Fibroblast of peridontal ligament (primary cell): ENCODE results near the gene HRK.

Source experiments
- DNase-seq: peaks from one replicate; pipeline ENCODE4 v3.0.0-alpha.2; 2010; ENCODE audit errors: extremely low read depth

HRK gene

GRCh38 chr12:116898669-116899068 lies 17.4 kb upstream of the HRK start:
- DNase-seq, result no peak

- no peak for DNase-seq
These were observed 16.2 kb upstream of the HRK start for GRCh38 chr12:116897476-116897875.

- DNase-seq, result no peak
These were observed 15.2 kb upstream of the HRK start for GRCh38 chr12:116896411-116896924.

GRCh38 chr12:116894913-116895312 lies 13.7 kb upstream of the HRK start:
- no peak for DNase-seq

- no peak for DNase-seq
These were observed 11.3 kb upstream of the HRK start for GRCh38 chr12:116892349-116893140.

GRCh38 chr12:116891019-116891418 lies 9.8 kb upstream of the HRK start:
- no peak for DNase-seq

- no peak for DNase-seq
These were observed 9.1 kb upstream of the HRK start for GRCh38 chr12:116890330-116890729.

GRCh38 chr12:116887897-116888296 lies 6.7 kb upstream of the HRK start:
- no peak for DNase-seq

- DNase-seq, result no peak
These were observed 6.0 kb upstream of the HRK start for GRCh38 chr12:116887244-116887643.

GRCh38 chr12:116885491-116885890 lies 4.2 kb upstream of the HRK start:
- no peak for DNase-seq

GRCh38 chr12:116884871-116885270 lies 3.6 kb upstream of the HRK start:
- DNase-seq, result no peak

GRCh38 chr12:116882742-116883141 lies 1.5 kb upstream of the HRK start:
- peak; percentile 36 for DNase-seq

- no peak for DNase-seq
These were observed 751 bp upstream of the HRK start for GRCh38 chr12:116881877-116882507.

GRCh38 chr12:116880817-116881324 lies 370 bp downstream of the HRK start:
- no peak for DNase-seq

- peak; percentile 31 for DNase-seq
These were observed 926 bp downstream of the HRK start for GRCh38 chr12:116880213-116880816.

GRCh38 chr12:116879509-116880212 lies 1.6 kb downstream of the HRK start:
- no peak for DNase-seq

- DNase-seq, result peak; percentile 13
These were observed 2.4 kb downstream of the HRK start for GRCh38 chr12:116878567-116879508.

- no peak for DNase-seq
These were observed 4.9 kb downstream of the HRK start for GRCh38 chr12:116876151-116876869.

- no peak for DNase-seq
These were observed 6.8 kb downstream of the HRK start for GRCh38 chr12:116874324-116874995.

- no peak for DNase-seq
These were observed 10.9 kb downstream of the HRK start for GRCh38 chr12:116870306-116870705.
